Activated CD8-positive, alpha-beta T cell treated with anti-CD3 and anti-CD28 coated beads, Interleukin-2, amount 10 ng/mL, durations not matched to agents 7 days and 5 days (primary cell): ENCODE data around the gene PCGF3. TPM values are rescaled to one million over a fixed set of nuclear protein-coding genes. Genes with fewer than 3 reads are reported as not detected.

Experiments used
- ATAC-seq: fragments of 150-1000 bp; cut with Tn5 transposase; one replicate; pipeline ENCODE4 v1.10.0; 2021; ENCODE audit warnings: moderate library complexity
- CTCF ChIA-PET: fragments of 350-600 bp; sonication (Branson Sonifier 250); formaldehyde crosslinking; loops from one replicate; lab custom pipeline; 2021; ENCODE audit warnings: antibody characterized with exemption; lab: Charles Lee
- POLR2A ChIA-PET: fragments of 350-600 bp; sonication (Branson Sonifier 250); formaldehyde crosslinking; loops from one replicate; lab custom pipeline; 2021; ENCODE audit warnings: antibody characterized with exemption; lab: Charles Lee
- DNase-seq: peaks from one replicate; pipeline ENCODE4 v3.0.0-alpha.2; 2020
- H3K27ac Mint-ChIP-seq: one replicate; pipeline ENCODE4 v1.8.0; 2021; ENCODE audit warnings: mild to moderate bottlenecking, mixed read lengths
- H3K27me3 Mint-ChIP-seq: one replicate; pipeline ENCODE4 v1.8.0; 2021; ENCODE audit warnings: low read depth, mixed read lengths
- H3K36me3 Mint-ChIP-seq: one replicate; pipeline ENCODE4 v1.8.0; 2021; ENCODE audit warnings: low read depth, mixed read lengths
- H3K4me1 Mint-ChIP-seq: one replicate; pipeline ENCODE4 v1.8.0; 2021; ENCODE audit warnings: low read depth, mixed read lengths
- H3K4me3 Mint-ChIP-seq: one replicate; pipeline ENCODE4 v1.8.0; 2021; ENCODE audit warnings: mild to moderate bottlenecking, mixed read lengths
- H3K9me3 Mint-ChIP-seq: one replicate; pipeline ENCODE4 v1.8.0; 2022; ENCODE audit warnings: mixed read lengths; ENCODE audit not compliant: insufficient read depth
- total RNA-seq, 2 experiments: library from RNA; stranded (reverse); gene quantifications; one replicate each; pipeline ENCODE4 v1.2.3, GENCODE V29; 2021

The PCGF3 gene
- total RNA-seq, 2 experiments from 2014 or later = 33.5 to 36.2 TPM

DNA sequence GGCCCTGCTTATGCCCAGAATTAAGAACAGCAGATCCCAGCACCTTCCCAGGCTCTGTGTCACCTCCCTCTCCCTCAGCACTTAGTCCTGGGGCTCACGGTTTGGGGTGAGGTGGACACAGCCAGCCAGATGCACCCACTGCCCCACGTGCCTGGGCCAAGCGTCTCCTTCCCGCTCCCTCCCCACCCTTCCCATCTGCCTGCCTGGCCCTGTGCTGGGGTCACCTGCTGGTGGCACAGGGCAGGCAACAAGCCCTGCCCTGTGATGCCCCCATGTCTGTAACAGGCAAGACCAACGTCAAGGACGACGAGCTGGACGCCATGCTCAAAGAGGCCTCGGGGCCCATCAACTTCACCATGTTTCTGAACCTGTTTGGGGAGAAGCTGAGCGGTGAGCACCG, 26.0 kb upstream of the PCGF3 start:
- Mint-ChIP-seq H3K4me1 (peaks cover 26% of the 10 kb centered on the region), H3K9me3 (no peaks in the 10 kb centered on the region), H3K4me3 (no peak overlapping the region), H3K27me3 (no peaks in the 10 kb centered on the region), H3K27ac (no peak overlapping the region), H3K36me3 (no peaks in the 10 kb centered on the region)
- ATAC-seq (no peak), DNase-seq (no peak)
- ChIA-PET POLR2A (no interaction called here), CTCF (no interaction called here)

DNA sequence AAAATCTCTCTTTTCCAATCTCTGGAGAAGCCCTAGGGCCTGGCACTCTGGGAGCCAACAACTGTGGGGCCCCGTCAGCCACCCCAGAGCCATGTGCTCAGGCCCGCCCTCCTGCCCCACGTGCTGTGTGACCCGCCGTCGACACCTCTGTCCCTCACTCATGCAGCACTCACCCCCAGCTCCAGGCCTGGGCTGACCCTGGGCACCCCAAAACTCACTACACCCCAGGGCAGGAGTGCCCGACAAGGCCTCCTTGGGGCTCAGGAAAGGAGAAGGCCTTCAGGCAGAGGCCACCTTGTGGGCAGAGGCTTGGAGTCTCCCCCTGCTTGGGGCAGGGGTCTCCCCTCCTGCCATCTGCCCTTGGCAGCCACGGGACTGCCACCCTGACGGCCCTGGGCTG, 25.5 kb upstream of the PCGF3 start:
- ATAC-seq = no peak
- H3K27ac Mint-ChIP-seq = peak overlapping the region; percentile 74
- H3K4me3 Mint-ChIP-seq = peak overlapping the region; percentile 64
- DNase-seq = no peak
- H3K27me3 Mint-ChIP-seq = no peaks in the 10 kb centered on the region
- H3K4me1 Mint-ChIP-seq = peaks cover 26% of the 10 kb centered on the region
- H3K36me3 Mint-ChIP-seq = no peaks in the 10 kb centered on the region
- ChIA-PET CTCF (no interaction called here), POLR2A (interaction anchor here (0.6 to 0.7 kb wide), 3 partner anchors 8 to 21 kb away, joined by 3 read pairs; no protein-coding TSS in a partner anchor)
- no peaks in the 10 kb centered on the region for H3K9me3 Mint-ChIP-seq

DNA sequence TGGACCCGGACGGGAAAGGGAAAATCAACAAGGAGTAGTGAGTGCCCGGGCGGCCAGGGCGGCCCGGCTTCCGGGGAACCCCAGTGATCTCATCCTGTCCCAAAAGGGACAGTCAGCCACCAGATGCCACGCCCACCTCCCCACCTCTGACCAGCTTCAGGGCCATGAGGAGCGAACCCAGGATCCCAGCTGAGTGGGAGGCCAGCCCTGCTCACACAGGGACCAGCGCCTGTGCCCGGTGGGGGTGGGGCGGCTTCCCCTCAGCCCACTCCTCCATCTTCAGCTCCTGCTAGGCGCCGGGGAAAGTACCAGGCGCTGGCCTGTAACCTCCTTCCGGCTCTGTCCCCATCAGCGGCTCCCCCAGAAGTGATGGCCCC, 25.1 kb upstream of the PCGF3 start:
- DNase-seq (no peak), ATAC-seq (no peak)
- Mint-ChIP-seq H3K9me3 (no peaks in the 10 kb centered on the region), H3K36me3 (no peaks in the 10 kb centered on the region), H3K27ac (peak overlapping the region; percentile 74), H3K27me3 (no peaks in the 10 kb centered on the region), H3K4me1 (peaks cover 22% of the 10 kb centered on the region), H3K4me3 (peak overlapping the region; percentile 64)
- POLR2A ChIA-PET = interaction anchor here (0.6 to 0.7 kb wide), 3 partner anchors 9 to 22 kb away, joined by 3 read pairs; no protein-coding TSS in a partner anchor
- CTCF ChIA-PET = no interaction called here

DNA sequence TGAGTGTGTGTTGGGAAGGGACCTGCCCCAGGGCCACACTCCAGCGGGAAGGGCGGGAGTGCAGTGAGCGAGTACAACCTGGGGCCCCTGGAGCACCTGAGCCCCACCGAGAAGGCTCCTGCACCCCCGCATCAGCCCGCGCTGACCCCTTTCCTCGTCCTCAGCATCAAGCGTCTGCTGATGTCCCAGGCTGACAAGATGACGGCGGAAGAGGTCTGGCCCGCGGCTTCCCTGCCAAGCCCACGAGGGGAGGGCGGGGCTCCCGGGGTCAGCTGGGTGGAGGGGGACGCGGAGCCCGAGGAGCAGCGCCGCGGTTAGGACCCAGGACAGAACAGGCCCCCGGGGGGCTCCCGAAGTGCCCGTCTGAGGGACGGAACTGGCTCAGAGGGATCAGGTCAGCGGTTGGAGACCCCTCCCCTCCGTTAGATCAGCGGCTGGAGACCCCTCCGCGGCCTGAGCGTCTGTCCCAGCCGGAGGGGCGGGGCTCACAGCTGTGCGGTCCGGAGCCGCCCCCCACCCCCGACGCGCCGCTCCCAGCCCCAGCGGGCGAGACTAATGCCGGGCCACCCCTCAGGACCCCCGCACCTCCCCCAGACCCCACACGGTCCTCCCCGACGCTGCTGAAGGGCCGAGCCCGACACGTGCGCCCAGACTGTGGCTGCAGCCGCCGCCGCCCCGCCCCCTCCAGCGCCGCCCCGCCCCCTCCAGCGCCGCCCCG, 24.5 kb upstream of the PCGF3 start:
- ATAC-seq (peak; percentile 71), DNase-seq (peak; percentile 81)
- H3K36me3 Mint-ChIP-seq = no peaks in the 10 kb centered on the region
- POLR2A ChIA-PET = interaction anchor here (0.7 kb wide), 2 partner anchors 9 to 22 kb away, joined by 3 read pairs; no protein-coding TSS in a partner anchor
- CTCF ChIA-PET = no interaction called here
- H3K27ac Mint-ChIP-seq = peak overlapping the region; percentile 74
- H3K9me3 Mint-ChIP-seq = no peaks in the 10 kb centered on the region
- peaks cover 20% of the 10 kb centered on the region for H3K4me1 Mint-ChIP-seq
- peak overlapping the region; percentile 64 for H3K4me3 Mint-ChIP-seq
- H3K27me3 Mint-ChIP-seq = no peaks in the 10 kb centered on the region

DNA sequence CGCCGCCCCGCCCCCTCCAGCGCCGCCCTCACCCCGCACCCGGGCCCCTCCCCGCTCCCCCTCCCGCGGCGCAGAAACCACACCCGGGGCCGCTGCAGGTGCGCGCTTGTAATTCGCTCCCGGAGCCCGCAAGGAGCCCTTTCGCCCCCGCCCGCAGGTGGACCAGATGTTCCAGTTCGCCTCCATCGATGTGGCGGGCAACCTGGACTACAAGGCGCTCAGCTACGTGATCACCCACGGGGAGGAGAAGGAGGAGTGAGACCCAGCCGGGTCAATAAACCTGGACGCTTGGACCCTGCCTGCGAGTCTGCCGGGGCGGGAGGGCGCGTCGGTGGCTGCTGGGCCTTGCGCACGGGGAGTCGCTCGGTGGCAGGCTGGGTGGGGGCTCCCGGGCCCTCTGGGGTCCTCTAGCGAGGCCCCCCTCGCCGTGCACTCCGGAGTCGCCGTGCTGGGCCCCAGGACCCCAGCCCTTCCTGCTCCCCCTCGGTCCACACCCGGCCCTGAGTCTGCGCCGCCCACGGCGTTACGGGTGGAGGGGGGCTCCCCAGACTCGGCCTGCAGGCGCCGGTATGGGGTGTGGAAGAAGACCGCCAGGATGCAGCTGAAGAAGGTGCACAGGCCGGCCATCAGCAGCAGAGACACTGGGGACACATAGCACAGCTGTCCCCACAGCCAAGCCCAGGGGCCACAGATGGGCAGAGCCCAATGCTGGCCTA, 23.7 kb upstream of the PCGF3 start:
- ChIA-PET POLR2A (interaction anchor here (0.7 to 0.9 kb wide), 2 partner anchors 8 to 9 kb away, joined by 3 read pairs; partner anchors contain the start of genes ATP5ME and MYL5), CTCF (no interaction called here)
- peak; percentile 21 for ATAC-seq
- Mint-ChIP-seq H3K4me1 (peaks cover 20% of the 10 kb centered on the region), H3K36me3 (no peaks in the 10 kb centered on the region), H3K4me3 (no peak overlapping the region), H3K27ac (no peak overlapping the region), H3K9me3 (no peaks in the 10 kb centered on the region), H3K27me3 (no peaks in the 10 kb centered on the region)
- DNase-seq = peak; percentile 62

DNA sequence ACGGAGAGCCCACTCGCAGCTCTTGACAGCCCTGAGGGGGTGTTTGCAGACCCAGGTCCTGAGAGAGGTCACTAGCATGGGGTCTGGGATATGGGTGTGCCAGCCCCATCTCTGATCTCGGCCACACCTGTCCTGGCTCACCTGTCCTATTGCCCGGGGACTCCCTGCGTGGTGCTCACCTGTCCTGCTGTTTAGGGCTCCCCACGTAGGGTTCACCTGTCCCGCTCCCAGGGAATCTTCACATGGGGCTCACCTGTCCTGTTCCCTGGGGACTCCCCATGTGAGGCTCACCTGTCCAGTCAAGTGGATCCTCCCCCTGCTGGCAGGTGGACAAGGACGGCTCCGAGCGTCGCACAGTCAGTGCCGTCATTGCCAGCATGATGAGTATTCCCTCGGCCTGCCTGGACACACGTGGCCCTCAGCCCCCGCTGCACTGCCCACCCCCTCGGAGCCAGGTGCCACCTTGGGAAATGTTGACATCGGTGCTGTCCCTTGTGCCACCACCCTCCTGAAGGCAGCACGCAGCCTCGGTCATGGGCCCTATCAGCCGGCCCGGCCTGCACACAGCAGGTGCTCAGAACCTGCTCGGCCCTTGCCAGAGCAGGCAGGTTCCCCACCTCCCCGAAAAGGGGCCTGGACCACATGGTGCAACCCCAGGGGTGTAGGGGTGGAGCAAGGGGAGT, 23.0 kb upstream of the PCGF3 start:
- Mint-ChIP-seq H3K4me1 (peaks cover 20% of the 10 kb centered on the region), H3K27ac (no peak overlapping the region), H3K9me3 (no peaks in the 10 kb centered on the region), H3K36me3 (no peaks in the 10 kb centered on the region), H3K27me3 (peaks cover under 1% of the 10 kb centered on the region), H3K4me3 (no peak overlapping the region)
- ATAC-seq = no peak
- CTCF ChIA-PET = no interaction called here
- no peak for DNase-seq
- POLR2A ChIA-PET = interaction anchor here (0.7 to 0.9 kb wide), 2 partner anchors 8 to 10 kb away, joined by 3 read pairs; partner anchors contain the start of genes ATP5ME and MYL5

DNA sequence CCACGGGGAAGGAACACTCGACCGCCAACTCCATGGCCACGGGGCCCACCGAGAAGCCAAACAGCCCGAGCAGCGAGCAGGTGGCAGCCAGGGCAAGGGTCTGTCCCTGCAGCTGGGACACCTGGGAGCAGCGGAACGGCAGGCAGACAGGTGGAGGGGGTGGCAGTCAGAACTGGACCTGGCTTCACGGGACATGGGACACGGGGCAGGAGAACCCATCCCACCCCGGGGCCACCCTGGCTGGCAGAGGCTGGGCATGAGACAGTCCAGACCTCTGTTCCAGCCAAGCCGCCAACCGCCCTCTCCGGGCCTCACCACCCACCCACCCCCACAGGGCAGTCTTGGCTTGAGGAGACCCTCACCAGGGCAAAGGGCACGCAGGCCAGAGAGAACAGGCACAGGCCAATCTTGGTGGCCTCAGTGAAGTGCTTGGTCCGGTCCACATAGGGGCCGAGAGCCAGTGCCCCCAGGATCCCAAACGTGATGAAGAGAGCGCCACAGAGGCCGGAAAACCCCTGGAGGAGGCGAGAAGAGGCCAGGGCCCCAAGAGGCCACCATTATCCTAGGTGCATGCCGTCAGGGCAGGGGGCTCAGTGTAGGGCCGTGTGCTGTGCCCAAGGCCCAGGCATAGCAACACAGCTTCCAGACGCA, 22.3 kb upstream of the PCGF3 start:
- DNase-seq (no peak), ATAC-seq (no peak)
- no peaks in the 10 kb centered on the region for H3K36me3 Mint-ChIP-seq
- no peaks in the 10 kb centered on the region for H3K9me3 Mint-ChIP-seq
- H3K4me3 Mint-ChIP-seq = no peak overlapping the region
- ChIA-PET POLR2A (no interaction called here), CTCF (interaction anchor here (0.5 to 2.0 kb wide), 6 partner anchors 9 to 303 kb away, joined by 3 to 9 read pairs (median 3); partner anchors contain the start of genes ATP5ME, IDUA and MYL5)
- no peak overlapping the region for H3K27ac Mint-ChIP-seq
- H3K27me3 Mint-ChIP-seq = peaks cover 5% of the 10 kb centered on the region
- H3K4me1 Mint-ChIP-seq = peaks cover 20% of the 10 kb centered on the region

DNA sequence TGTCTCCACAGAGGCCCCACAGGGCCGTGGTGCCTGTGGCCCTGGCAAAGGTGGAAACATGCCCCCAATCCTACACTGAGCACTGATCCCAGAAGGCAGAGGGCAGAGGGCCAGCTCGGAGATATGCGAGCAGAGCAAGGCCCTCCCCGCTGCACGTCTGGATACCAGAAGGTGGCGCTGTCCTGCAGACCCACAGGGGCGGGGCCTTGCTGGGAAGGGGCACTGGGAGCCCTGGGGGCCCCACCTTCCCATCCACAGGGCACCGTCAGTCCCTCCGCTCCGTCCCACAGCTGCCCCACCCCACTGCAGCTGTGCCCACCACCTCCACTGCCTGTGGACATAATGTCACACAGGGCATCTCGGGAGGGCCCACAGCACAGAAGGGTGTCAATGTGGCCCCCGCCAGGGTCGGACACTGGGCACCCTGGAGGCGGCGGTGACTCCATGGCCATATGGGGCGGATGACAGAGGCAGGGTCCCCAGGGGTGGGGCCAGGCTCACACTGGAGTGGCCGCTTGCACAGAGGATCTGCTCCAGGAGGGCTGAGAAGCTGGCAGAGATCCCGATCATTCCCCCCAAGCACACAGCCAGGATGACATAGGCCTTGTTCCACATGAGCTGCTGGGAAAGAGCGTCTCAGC, 21.5 kb upstream of the PCGF3 start:
- Mint-ChIP-seq H3K4me3 (no peak overlapping the region), H3K27ac (no peak overlapping the region), H3K4me1 (peaks cover 20% of the 10 kb centered on the region), H3K36me3 (no peaks in the 10 kb centered on the region), H3K27me3 (peaks cover 5% of the 10 kb centered on the region), H3K9me3 (no peaks in the 10 kb centered on the region)
- peak; percentile 21 for ATAC-seq
- DNase-seq = peak; percentile 62
- CTCF ChIA-PET = interaction anchor here (0.5 to 2.0 kb wide), 7 partner anchors 8 to 303 kb away, joined by 3 to 9 read pairs (median 3); partner anchors contain the start of genes ATP5ME, IDUA and MYL5
- POLR2A ChIA-PET = interaction anchor here (1.2 kb wide), 1 partner anchor 97 kb away, joined by 3 read pairs; no protein-coding TSS in a partner anchor

DNA sequence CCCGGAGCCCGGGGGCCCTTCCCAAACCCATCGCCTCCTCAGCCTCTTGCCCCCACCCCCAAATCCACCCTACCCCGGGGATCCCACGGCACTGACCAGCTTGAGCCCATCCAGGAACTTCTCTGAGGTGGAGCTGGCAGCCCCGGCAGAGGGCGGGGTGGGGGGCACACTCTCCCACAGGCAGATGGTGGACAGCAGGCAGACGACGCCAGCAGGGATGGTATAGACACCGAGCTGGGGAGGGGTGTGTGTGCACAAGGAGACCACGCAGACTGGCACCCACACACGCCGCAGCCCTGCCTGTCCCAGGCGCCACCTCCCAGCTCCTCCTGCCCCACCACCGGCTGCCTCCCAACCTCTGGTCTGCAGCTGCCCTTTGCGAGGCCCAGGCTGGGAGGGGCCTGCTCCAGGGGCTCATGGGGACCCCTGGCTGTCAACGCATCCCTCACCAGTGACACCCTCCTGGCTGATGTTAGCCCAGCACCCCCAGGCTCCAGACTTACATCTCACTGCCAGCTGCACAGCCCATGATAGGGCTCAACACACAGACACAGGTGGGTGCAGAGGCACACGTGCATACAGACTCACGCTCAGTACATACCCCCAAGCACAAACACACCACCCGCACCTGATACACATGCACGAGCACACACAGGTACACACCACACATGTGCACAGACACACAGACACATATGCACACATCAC, 20.9 kb upstream of the PCGF3 start:
- H3K27ac Mint-ChIP-seq = no peak overlapping the region
- CTCF ChIA-PET = interaction anchor here (1.0 to 2.0 kb wide), 2 partner anchors 11 to 12 kb away, joined by 4 to 5 read pairs; partner anchors contain the start of genes ATP5ME and MYL5
- DNase-seq (no peak), ATAC-seq (no peak)
- H3K36me3 Mint-ChIP-seq = no peaks in the 10 kb centered on the region
- POLR2A ChIA-PET = interaction anchor here (1.2 kb wide), 1 partner anchor 97 kb away, joined by 3 read pairs; no protein-coding TSS in a partner anchor
- peaks cover 5% of the 10 kb centered on the region for H3K27me3 Mint-ChIP-seq
- H3K9me3 Mint-ChIP-seq = no peaks in the 10 kb centered on the region
- H3K4me1 Mint-ChIP-seq = peaks cover 21% of the 10 kb centered on the region
- H3K4me3 Mint-ChIP-seq = no peak overlapping the region

DNA sequence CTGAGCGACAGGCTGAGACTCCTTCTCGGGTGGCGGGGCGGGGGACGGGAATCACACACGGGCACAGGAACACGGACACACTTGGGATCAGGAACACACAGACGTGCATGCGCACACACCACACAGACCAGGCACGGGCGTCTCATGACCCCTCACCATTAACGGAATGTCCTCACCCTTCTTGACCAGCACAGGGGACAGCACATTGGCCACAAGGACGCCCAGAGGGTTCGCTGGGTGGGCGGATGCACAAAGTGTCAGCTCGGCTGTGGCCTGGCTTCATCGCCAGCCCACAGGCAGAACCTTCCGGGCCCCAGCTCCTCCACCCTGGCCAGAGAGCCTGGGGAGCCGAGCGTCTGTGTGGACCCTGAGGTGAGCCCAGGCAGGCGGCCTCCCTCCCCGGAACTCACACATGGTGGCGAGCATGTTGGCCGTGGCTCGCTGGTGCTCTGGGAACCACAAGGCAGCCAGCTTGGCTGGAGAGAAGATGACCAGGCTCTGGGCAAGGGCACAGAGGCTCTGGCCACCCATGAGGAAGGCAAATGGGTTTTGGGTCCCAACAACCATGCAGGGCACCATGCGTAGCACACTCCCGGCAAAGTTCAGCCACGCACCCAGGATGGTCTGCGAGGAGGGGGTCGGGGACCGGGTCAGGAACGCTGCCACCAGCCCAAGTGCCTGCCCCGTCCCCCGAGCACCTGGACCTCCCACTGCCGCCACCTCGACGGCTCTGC, 19.8 kb upstream of the PCGF3 start:
- H3K27me3 Mint-ChIP-seq = peaks cover 12% of the 10 kb centered on the region
- H3K4me3 Mint-ChIP-seq = no peak overlapping the region
- ChIA-PET CTCF (no interaction called here), POLR2A (interaction anchor here (1.2 to 2.1 kb wide), 2 partner anchors 11 to 96 kb away, joined by 3 to 6 read pairs; partner anchors contain the start of gene MYL5)
- H3K9me3 Mint-ChIP-seq = no peaks in the 10 kb centered on the region
- H3K36me3 Mint-ChIP-seq = no peaks in the 10 kb centered on the region
- DNase-seq (no peak), ATAC-seq (no peak)
- no peak overlapping the region for H3K27ac Mint-ChIP-seq
- H3K4me1 Mint-ChIP-seq = peaks cover 18% of the 10 kb centered on the region
